Adrenal gland (tissue), 5 donors: ENCODE data around the gene PPM1F.

Source experiments
- CTCF ChIP-seq, 6 experiments: fragments of 450-650 bp in 4 of 6; fragments of 200-600 bp in 2 of 6; sonication (generic) in 1 of 6; IDR thresholded peaks; 1 replicate in 5 of 6; 2 replicates in 1 of 6; pipeline versions ENCODE4 v1.5.1 to v1.8.0; 2016 to 2021; ENCODE audit warnings: antibody characterized with exemption in 6 of 6, mild to moderate bottlenecking in 2 of 6, moderate library complexity in 1 of 6
- POLR2A ChIP-seq, 2 donors: fragments of 450-650 bp; IDR thresholded peaks; one replicate each; pipeline ENCODE4 v1.6.1; 2017; ENCODE audit warnings: antibody characterized with exemption in 2 of 2, mild to moderate bottlenecking in 2 of 2, moderate library complexity in 1 of 2
- donor health status: DM: no; HTN: no; CAD: no.

GRCh38 chr22:21971858-21972275 lies 19.2 kb upstream of the PPM1F start:
- TF ChIP-seq CTCF (IDR thresholded peaks at IDR 0.05) (no peak), POLR2A (IDR thresholded peaks at IDR 0.05) (no peak)
